ENCODE measurements around the gene TRMT11. TPM values are rescaled to one million over a fixed set of nuclear protein-coding genes. Genes with fewer than 3 reads are reported as not detected.
A peak's percentile ranks its signal among the peaks of the same experiment; 100 is the strongest.
"Not testable (repeated sequence)": the region's sequence is repeated elsewhere in the genome, so short reads cannot be mapped to it uniquely, and the experiment has no call there.

The TRMT11 gene
- polyA plus RNA-seq, 4 donors = 30.8 to 34.4 (median 31.2) TPM

DNA sequence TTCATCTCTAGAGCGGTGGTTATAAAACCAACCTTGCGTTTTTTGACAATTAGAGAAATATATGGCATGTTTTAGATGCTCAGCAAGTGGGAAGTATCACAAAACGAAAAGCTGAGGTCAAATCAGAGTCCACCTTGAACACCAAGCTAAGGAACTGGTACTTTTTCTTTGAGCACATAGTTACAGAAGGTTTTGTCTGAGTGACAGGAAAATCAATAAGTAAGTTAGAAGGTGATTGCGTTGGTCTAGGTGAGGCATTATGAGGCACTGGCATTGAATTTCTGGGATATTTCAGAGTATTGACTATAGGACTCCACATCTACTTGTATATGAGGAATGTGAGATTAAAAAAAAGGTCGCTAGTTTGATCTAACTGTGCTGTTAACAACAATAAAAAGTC lies 30.4 kb upstream of the TRMT11 start:
- DNase-seq (ENCODE audit: low read depth in 4 of 4, low spot score in 3 of 4) = no peak

DNA sequence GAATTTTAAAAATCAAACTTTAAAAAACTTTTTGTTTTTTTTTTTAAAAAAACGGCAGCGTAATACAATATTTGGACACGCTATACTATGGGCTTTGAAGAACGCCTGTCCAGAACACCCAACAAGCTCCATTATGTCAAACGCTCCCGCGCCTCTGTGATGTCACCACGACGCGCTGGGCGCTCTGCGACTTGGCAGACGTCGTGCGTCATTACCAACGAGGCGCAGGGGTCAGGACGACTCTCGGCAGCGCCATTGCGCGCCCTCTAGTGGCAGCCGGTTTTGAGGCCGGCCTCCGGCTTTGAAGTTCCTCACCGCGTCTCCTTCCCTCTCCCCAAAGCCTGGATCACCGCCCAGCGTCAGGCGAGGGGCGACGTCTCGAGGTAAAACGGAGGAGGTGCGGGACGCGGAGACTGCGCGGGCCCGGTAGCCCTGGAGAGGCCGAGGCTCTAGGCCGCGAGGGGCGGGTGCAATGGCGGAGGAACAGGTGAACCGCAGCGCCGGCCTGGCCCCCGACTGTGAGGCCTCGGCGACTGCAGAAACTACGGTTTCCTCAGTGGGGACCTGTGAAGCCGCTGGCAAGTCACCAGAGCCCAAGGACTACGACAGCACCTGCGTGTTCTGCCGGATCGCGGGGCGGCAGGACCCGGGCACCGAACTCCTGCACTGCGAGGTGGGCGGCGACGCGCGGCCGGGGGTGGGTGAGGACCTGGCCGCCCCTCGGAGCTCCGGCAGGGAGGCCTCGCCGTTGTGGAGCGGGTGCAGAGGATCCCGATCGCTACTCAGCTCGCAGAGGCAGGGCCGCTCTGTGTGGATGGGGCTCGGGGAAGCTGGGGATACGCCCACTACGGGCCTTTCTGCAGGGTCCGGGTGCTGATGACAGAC lies 29.6 kb upstream of the TRMT11 start, which contains the start of gene HINT3:
Gene HINT3, plus strand, starts transcription at position 265 of the 885 bp plus-strand sequence. Its CDS starts 208 bp downstream, at position 473.
- DNase-seq (ENCODE audit: low read depth in 4 of 4, low spot score in 3 of 4) = peak; percentile 95 to 97 (median 96)

DNA sequence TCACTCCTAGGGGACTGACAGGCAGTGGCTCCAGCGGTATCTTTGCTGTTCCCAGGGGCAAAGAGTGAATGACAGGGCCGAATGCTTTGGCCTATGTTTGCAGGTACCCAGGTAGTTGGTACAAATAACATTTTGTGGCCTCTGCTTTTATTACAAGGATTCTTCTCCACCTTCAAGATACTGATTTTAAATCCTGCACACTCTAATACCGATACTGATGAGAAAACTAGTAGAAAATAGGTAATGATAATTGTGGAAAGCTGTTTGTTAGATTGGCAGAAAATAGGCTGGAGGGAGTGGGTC lies 29.0 kb upstream of the TRMT11 start:
- no peak for DNase-seq (ENCODE audit: low read depth in 4 of 4, low spot score in 3 of 4)

DNA sequence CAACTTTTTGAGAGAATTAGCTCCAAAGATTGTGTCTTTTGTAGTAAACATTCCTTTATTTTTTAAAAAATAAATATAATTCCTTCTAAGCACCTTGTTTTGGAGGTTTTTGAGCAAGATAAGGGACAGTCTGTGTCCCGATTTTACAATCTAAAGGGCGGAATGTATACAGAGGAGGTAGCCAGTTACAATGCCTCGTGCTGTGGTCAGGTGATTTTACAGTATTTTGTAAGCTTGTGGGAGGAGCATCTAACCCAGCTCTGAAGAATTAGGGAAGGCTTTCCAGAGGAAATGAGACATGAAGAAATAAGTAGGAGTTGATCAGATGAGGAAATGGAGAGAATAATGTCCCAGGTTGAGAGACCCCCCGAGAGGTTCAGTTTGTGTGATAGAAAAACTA lies 28.5 kb upstream of the TRMT11 start:
- peak in 1 of 4 donors; percentile 51 for DNase-seq (ENCODE audit: low read depth in 4 of 4, low spot score in 3 of 4)

DNA sequence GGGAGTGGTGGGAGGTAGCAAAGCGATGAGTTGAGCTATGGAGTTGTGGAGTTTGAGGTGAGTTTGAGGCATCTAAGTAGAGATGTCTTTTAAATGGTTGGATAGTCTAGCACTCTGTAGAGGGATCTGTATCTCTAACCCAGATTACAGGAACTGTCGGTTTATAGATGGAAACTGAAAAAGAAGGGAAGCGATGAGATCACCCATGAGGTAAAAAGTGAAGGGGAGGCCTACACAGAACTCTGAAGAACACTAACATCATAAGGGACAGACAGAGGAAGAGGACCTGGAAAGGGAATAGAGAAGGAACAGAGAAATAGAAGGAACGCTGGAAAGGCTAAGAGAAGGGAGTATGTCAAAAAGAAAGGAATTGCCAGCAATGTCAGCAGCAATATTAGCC lies 27.3 kb upstream of the TRMT11 start:
- DNase-seq (ENCODE audit: low read depth in 4 of 4, low spot score in 3 of 4) = no peak

DNA sequence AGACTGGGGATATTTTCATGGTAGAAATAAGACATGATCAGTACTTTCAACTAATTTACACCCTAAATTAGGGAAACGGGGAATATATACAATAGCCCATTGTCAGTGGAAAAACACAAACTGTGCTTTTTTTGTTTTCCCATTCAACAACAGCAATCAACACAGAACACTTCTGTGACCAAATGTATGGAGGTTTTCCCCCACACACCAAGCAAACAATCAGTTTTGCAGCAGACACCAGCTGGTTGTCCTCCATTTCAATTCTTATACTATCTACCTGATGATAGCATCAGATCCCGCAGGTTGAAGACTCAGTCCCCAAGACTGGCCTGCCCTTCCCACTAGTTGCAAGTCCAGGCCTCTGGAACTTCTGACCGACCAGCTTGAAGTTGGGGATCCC lies 25.2 kb upstream of the TRMT11 start:
- no peak for DNase-seq (ENCODE audit: low read depth in 4 of 4, low spot score in 3 of 4)

DNA sequence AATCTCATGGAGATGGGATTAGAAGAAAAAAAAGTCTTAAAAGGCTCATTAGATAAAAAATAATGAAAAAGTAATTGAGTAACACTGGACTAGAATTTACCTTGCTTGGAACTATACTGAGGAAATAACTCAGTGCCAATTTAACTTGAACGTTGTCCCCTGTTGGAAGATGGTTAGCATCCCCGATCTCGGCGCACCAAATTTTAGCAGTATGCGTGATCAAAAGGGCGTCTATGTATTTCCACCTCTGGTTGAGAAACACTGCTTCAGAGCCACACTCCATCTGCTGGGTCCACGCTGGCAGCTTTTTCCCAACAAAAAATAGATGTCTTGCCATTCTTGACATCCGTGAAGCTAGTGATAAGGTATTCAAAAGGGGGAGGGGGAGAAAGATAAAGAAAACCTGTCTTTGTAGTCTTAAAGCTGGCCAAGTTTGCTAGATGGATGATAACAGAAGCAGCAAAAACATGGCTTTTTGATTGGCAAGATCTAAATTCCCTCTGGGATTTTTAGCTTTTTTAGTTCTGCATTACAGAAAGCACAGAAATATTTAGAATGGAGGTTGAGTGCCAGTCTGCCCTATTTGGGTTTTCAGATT lies 23.3 kb upstream of the TRMT11 start:
- DNase-seq (ENCODE audit: low read depth in 4 of 4, low spot score in 3 of 4) = no peak

DNA sequence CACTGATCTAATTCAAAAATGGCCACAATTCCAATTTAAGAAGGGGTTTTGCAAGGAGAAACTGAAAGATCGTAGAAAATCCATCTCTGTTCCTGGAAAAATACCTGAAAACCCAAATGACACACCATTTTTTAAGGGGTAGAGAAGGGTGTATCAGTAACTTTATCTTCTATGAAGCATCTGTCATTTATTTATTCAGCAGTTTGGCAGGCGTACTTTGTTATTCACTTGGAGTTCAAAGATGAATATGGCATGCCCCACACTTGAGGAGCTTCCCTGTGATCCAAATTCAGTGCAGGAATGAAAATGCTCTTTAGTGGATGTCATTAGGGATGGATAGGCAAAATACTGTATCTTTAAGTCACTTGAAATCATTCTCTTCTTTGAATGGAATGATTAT lies 22.5 kb upstream of the TRMT11 start:
- DNase-seq (ENCODE audit: low read depth in 4 of 4, low spot score in 3 of 4) = no peak

DNA sequence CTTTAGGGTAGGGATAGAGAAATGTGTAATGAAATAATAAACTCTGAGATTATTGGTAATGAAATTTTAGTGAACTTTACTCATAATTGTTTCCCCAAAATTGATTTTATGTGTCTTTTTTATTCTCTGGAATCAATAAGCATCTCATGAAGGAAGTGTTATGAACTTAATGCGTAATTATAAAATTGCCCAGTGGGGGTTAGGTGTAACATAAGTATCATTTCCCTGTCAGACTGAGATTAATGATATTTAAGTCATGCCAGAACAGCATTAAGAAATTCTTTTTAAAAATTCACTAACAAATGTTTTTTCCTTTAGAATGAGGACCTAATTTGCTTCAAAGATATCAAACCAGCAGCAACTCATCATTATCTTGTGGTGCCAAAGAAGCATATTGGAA lies 19.8 kb upstream of the TRMT11 start:
- no peak for DNase-seq (ENCODE audit: low read depth in 4 of 4, low spot score in 3 of 4)

DNA sequence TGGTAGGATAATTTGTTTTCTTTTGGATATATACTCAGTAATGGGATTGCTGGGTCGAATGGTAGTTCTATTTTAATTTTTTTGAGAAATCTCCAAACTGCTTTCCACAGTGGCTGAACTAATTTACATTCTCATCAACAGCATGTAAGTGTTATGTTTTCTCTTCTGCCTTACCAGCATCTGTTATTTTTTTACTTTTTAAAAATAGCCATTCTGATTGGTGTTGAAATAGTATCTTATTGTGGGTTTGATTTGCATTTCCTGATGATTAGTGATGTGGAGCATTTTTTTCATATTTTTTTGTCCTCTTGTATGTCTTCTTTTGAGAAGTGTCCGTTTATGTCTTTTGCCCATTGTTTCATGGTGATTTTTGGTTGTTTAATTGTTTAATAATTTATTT lies 17.8 kb upstream of the TRMT11 start:
- no peak for DNase-seq (ENCODE audit: low read depth in 4 of 4, low spot score in 3 of 4)

DNA sequence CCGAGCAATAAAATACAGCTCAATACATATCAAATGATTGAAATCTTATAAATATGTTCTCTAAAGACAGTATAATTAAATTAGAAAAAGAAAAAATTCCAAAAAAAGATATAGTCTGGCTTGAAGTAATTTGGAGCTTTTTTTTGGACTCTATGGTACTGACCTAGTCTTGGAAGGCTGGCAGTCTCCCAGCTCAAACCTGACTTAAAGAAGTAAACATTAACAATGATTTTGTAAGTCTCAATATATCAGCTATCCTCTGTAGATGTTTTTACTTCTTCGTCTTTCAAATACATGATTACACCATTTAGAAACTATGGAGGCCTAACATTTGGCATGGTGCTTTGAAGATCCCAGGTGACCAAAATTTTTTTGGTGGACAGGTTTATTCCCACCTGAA lies 15.6 kb upstream of the TRMT11 start:
- no peak for DNase-seq (ENCODE audit: low read depth in 4 of 4, low spot score in 3 of 4)

DNA sequence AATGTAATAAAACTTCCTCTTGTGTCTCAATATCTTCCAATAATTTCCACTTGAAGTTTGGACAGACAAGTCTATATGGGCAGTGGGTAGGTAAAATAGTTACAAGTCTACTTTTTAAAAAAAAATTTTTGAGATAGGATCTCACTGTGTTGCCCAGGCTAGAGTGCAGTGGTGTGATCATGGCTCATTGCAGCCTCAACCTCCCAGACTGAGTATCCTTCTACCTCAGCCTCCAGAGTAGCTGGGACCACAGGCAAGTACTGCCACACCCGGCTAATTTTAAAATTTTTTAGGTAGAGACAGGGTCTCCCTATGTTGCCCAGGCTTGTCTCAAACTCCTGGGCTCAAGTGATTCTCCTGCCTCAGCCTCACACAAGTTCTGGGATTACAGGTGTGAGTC lies 13.9 kb upstream of the TRMT11 start:
- not testable (repeated sequence) for DNase-seq (ENCODE audit: low read depth in 4 of 4, low spot score in 3 of 4)

DNA sequence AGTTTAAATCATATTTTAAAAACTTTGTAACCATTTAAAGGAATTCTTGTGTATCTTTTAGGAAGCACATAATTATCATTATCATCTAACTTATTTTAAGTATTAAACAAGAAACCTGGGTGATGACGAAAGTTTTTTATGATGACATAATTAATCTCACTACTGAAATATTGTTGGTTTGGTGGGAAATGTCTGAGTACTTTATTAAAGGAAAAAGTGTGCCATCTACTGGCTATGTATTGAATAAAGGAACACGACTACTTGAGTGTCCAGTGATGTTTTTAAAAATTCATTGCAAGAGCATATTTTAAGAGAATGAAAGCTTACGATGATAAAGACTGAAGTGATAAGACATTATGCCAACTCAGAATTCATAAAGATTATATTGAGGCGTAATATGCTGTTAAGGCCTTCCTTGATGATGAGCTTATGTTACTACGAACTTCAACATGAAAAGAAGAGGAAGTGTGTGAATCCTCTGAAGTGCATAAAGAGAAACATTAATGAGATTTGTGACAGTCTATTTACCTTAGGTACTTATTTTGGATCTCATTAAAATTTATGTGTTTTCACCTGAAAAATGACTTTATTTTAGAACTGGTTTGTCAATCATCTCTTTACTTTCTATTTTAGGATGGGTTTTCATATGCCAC lies 12.0 kb upstream of the TRMT11 start:
- no peak for DNase-seq (ENCODE audit: low read depth in 4 of 4, low spot score in 3 of 4)

DNA sequence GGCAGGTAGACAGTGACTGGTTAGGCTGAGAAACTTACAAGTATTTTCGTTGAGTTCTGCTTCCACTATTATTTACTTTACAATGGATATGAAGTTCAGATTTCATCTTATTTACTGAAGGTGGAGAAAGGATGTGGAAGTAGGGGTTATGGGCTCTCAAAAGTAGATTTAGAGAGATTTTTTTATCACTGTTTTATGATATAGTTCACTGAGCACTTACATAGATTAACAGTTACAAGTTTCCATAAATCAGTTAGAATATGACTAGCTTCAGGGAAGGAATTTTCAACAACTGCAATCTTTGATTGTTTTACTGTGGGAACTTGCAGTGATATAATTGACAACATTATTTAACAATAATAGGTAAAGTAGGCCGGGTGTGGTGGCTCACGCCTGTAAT lies 7.2 kb upstream of the TRMT11 start:
- DNase-seq (ENCODE audit: low read depth in 4 of 4, low spot score in 3 of 4) = no peak

DNA sequence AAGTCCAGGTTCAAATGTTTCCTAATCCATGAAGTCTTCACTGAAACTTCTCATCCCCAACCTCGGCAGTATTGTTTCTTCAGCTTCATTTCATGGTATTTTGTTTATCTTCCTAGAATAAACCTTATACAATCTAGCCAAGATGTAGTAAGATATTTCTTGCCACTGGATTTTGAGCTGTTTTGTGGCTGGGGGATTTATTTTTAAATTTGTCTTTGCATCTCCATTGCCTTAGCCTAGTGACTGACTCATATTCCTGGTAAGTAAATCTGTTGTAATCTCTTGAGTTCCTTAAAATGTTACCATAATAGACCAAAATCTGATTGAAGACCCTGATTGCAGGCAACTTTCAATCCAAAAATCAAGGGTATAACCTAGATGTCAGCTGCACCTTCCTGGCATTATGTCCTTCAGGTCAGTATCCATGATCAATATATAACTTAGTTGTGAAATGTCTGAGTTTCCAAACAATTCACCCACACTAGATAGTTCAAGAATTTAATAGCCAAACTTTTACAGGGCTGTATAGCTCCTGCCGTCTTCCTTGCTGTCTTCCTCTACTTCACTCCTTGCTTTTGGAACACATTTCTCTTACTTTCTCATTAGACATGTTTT lies 4.7 kb upstream of the TRMT11 start:
- DNase-seq (ENCODE audit: low read depth in 4 of 4, low spot score in 3 of 4) = no peak

DNA sequence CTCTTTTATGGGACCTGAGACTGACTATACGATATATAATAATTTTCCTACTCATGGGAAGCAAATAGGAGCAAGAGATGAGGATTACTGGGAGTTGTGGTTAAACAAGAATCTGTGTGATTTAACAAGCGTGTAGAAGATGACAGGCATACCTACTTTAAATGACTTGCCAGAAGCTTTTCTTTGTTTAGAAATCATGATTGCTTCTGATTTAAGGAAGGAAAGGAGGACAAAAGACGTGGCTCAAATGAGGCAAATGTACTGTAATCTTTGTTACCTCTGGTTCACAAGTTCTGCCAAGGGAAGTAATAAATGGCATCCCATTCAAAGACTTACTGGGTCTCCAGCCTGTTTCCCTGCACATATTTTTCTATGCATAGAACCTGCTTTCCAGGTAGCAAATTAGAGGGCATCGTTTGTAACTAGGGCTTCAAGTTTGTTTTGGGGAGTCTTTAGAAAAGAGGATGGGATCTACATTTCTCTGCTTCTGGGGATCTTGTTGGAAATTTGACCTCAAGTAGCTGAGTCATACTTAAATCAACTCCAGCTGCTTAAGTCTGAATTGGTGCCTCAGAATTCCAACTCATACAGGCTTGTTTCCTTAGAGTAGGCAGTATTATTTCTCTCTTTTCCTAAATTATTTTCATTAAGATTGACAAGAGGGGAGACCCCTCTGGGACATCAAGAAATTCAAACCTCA lies 2.9 kb upstream of the TRMT11 start:
- no peak for DNase-seq (ENCODE audit: low read depth in 4 of 4, low spot score in 3 of 4)

DNA sequence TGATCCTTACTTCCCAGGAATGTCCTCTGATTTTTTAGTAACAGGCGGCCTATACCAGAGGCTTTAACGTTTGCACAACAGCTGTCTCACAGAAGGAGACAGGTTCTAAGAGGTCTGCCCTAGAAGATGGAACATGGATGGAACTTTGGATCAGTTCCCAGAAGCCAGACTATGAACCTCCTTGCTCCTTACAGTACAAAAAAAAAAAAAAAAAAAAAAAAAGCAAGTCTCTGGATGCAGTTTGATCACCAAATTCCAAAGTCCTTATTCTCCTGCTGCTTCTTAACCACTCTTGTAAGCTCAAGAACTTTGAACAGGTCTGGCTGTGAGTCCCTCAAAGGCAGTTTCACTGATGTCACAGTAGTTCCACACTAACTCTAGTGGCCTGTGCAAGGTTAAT lies 2.0 kb upstream of the TRMT11 start:
- DNase-seq (ENCODE audit: low read depth in 4 of 4, low spot score in 3 of 4) = no peak

DNA sequence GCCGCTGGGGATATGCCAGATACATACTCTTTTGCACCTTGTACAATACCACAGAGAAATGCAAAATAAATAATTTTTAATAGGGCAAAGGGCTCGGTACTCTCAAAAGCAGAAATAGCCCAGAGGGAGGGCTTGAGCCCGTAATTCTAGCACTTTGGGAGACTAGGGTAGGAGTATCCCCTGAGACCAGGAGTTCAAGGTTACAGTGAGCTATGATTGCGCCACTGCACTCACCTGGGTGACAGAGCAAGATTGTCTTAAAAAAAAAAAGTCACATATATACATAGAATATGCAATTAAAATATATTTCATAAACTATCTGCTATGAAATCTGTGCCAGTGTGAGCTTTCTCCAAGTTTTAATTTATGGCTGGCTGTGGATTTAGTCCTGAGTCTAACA lies 818 bp upstream of the TRMT11 start:
- no peak for DNase-seq (ENCODE audit: low read depth in 4 of 4, low spot score in 3 of 4)

DNA sequence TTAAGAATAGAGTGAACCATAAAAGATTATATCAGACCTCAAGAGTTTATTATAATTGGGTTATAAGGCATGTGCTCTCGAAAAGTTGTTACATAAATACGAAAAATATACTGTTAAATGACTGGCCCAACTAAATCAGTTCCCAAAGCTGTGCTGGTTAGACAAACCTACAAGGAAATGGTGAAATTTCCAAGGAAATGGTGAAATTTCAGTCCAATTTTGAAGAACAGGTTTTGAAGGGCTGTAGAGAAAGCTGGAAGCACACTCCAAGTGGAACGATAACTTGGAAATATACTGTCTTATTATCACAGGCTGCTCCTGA lies 400 bp upstream of the TRMT11 start:
- DNase-seq (ENCODE audit: low read depth in 4 of 4, low spot score in 3 of 4) = no peak

DNA sequence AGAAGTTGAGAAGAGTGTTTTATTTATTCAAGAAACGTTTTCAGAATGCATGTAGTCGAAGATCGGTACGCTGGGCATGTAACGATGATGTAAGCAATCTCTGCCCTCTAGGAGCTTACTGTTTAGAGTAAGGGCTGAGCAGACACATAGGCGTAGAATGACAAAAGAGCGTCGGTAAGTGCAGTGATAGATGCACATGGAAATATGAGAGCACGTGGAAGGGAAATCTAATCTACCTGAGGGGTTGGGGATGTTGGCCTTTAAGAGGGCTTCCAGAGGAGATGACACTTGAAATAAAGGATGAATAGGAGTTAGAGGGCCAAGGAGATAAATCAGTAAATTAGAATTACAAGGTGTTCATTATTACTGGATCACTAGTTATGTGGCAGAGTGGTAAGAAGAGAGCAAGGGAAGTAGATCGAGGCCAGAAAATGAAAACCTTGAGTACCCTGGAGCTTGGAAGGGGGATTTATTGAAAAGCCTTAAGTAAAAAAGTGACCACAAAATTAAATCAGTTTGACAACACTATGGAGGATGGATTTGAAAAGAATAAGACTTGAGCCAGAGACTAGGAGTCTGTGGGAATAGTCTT lies 782 bp downstream of the TRMT11 start:
- DNase-seq (ENCODE audit: low read depth in 4 of 4, low spot score in 3 of 4) = peak in 2 of 4 donors; percentile 24 to 33

DNA sequence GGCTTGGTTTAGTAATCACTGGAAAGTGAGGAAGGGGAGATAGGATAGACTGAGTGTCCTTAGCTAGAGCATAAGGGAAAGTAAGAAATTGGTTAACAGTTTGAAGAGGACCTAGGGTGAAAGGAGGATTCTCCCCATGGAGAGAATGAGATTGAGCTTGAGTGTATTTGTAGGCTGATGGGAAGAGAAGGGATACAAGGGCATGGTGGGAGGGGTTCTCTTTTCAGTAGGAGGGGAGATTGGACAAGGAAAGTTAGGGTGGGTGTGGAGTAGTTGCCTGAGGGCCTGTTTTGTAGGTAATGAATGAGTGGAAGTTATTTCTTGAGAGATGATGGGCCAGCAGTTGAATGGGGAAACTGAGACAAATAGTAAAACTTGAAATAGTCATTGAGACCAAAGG lies 1.9 kb downstream of the TRMT11 start:
- no peak for DNase-seq (ENCODE audit: low read depth in 4 of 4, low spot score in 3 of 4)

Measured in left renal pelvis (tissue), 4 donors.